Measurements from ENCODE around the gene OR2G2.

- no peak for TF ChIP-seq CTCF (IDR thresholded peaks at IDR 0.05; ENCODE audit: low read depth, low read length)
- TF ChIP-seq EZH2phosphoT487 (IDR thresholded peaks at IDR 0.05; ENCODE audit: low read depth) = no peak
Observed at GRCh38 chr1:247539215-247539614, 48.9 kb upstream of the OR2G2 start.

Data from OCI-LY3 (cell line).